Activated CD8-positive, alpha-beta memory T cell treated with anti-CD3 and anti-CD28 coated beads, Interleukin-2, amount 50 U/mL, for 1 hour (primary cell): ENCODE measurements around the gene ALDH5A1.

ENCODE experiments used
- DNase-seq: peaks from one replicate; pipeline ENCODE4 v3.0.0-alpha.2; 2020; ENCODE audit errors: extremely low read depth

The ALDH5A1 gene

GRCh38 chr6:24569811-24570210, 75.0 kb downstream of the ALDH5A1 start:
- DNase-seq, result no peak

GRCh38 chr6:24571361-24571760, 76.6 kb downstream of the ALDH5A1 start:
- DNase-seq, result no peak

- no peak for DNase-seq
Measured at GRCh38 chr6:24574809-24575208, 80.0 kb downstream of the ALDH5A1 start.

GRCh38 chr6:24576447-24576846, 81.7 kb downstream of the ALDH5A1 start:
- no peak for DNase-seq

- DNase-seq, result peak; percentile 48
Measured at GRCh38 chr6:24581084-24581669, 86.4 kb downstream of the ALDH5A1 start.

GRCh38 chr6:24583463-24584381, 89.0 kb downstream of the ALDH5A1 start:
- DNase-seq, result peak; percentile 21

- no peak for DNase-seq
Measured at GRCh38 chr6:24584382-24584720, 89.6 kb downstream of the ALDH5A1 start.
